ENCODE results near the gene SPATA19.
"Not testable (repeated sequence)": the region's sequence is repeated elsewhere in the genome, so short reads cannot be mapped to it uniquely, and the experiment has no call there.

The SPATA19 gene, protein sequence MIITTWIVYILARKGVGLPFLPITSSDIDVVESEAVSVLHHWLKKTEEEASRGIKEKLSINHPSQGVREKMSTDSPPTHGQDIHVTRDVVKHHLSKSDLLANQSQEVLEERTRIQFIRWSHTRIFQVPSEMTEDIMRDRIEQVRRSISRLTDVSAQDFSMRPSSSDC

DNA sequence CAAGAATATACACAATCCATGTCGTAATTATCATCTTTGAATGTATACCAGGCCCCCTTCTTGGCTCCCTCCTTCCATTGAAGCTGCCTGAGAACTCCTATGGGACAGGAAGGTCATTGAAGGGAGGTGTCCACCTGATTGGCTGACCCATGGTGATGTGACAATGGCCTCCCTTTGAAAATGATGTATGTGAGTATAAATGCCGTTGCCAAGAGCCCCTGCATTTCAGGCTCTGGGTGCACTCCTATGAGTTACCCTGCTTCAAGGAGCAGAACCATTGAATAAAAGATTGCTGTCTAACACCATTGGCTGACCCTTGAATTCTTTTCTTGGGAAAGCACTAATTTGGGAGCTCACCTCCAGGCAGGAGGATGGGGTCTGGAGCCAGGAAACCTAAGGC is at the start of gene SPATA19:
Gene SPATA19 (minus strand): TSS at position 101 of the 400 bp plus-strand sequence. CDS start 67 bp downstream, at position 34.
- DNase-seq = no peak

DNA sequence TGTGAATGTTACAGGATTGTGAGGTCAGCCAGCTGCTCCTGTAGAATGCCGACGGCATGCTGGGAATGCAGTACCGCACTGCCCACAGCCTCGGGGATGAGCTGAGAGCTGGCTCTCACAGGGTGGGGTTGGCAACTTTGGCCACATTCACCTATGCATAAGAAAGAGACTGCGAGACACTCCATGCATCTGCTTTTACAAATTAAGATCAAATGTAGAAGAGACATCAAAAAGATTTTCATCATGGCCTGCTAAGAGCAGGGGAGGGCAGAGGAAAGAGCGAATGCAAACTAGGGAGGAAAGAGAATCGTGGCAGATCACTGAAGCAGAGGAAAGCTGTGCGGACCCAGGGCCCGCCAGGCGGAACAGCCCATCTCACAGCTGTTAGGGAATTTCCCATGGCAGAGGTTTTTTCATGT is 49.8 kb upstream of the SPATA19 start:
- DNase-seq = no peak

DNA sequence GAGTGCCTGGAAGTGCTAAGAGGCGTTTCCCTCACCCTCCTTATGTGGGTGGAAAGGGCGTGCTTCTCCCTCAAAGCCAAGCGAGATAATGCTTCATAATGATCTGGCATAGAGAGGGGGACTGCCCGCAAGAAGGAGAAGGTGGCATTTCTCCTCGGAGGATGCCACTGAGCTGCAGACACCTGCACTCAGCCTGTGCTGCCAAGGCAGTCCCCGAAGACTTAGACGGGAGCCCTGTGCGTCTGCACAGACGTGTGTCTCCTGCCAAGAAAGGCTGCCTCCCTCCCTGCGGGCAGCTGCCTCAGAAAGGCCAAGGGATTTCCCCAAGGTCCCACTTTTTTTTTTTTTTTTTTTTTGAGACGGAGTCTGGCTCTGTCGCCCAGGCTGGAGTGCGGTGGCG is 48.1 kb upstream of the SPATA19 start:
- no peak for DNase-seq

DNA sequence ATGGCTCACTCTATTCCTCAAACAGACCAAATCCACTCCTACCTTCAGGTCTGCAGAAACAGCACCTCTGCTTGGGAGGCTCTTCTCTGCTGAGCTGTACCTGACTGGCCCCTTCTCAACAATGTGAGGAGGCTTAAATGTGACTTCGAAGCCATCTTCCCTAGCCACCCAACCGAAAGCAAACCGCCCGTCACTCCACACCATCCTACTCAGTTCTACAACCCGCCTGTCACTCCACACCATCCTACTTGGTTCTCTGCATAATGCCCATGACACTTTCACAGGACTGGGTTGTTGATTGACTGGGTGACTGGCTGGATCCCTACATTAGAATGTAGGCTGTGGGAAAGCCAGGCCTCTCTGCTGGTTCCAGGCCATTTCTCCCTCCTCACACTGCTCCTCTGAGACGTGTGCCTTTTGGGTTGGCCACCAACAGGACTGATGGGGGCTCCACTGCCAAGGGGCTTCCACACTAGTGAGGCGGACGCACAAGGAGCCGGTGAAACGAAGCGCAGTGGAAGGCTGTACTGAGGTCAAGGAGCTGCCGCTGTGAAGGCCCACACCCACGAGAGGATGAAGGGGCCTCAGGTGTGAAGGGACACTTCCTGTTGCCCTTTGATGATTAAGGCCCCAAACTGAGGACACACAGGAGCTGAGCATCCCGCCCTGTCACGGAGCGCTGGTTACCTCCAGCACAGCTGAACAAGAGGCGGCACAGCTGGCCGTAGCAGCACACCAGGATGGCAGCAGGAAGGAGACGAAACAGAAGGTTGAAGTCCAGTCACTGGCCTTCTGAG is 47.5 kb upstream of the SPATA19 start:
- no peak for DNase-seq

DNA sequence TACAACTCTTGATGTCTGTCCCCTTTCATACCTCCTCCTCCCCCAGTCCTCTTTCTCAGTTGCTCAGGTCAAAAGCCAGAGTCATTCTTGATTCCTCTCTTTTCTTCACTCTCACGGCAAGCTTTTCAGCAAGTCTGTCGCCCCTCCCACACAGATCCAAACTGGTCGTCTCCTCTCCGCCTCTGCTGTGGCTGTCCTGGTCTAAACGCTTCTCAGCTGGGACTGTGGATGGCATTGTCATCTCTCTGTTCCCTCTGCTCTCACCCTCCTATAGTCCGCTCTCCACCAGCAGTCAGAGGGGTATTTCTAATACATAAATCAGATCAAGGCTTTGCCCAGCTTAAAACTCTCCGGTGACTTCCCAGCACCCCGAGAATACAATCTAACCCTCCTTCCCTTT is 46.8 kb upstream of the SPATA19 start:
- DNase-seq = no peak

DNA sequence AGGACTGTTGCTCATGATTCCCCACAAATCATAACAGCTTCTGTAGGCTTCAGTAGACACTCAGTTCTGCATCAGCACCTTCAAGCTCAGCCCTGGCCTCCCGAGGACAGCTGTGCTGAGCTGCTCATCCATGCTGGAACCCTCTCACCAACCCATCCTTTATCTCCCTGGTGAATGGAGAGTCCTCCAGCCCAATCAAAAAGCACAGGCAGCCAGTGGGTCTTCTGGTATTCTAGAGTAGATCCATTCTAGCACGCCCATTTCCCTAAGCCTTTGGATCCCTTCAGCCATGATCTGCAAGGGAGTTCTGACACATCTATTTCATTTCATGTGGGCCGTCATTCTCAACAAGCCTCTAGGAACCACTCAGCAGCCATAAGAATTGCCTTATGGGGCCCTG is 44.6 kb upstream of the SPATA19 start:
- no peak for DNase-seq

DNA sequence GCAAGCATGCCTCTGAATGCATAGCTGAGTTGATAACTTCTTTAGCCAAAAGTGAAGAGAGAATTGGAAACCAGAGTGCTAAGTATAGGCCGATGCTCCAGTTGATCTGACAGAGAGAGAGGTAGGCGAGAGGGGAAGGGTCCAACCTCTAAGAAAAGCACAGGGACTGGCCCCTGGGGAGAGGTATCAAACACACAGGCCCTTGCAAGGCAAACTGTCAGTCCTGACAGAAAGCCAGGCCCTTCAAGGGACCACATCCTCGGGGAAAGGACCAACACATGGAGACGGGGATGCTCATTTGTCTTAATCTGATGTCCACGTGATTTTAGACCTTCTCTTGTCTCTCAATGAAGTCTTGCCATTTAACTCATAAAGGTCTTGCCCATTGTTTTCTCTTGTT is 43.9 kb upstream of the SPATA19 start:
- DNase-seq = no peak

DNA sequence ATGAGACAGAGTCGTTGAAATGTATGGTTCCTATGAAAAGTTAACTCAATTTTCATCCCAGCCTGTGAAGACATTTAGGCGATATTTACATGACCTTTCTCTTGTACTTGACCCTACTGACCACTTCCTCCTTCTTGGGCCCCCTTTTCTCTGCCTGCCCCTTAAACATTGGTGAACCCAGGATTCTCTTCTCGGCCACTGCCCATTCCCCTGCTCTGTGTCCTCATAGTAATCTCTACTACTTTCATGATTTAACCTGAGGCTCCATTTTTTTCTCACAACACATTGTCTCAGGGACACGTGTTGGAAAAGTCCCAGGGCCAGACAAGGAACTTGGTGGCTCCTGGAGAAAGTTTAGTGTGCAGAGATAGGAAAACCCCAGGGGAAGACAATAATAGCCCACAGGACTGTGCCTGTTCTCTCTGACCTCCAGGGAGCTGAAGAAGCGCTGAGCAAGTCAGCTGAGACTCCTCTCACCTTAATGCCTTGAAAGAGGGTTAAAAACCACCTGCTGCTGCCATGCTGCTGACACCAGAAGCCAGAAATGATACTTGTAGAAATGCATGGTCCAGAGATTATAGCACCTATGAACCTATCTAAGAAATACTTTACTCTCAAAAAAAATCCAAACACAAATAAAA is 42.5 kb upstream of the SPATA19 start:
- no peak for DNase-seq

DNA sequence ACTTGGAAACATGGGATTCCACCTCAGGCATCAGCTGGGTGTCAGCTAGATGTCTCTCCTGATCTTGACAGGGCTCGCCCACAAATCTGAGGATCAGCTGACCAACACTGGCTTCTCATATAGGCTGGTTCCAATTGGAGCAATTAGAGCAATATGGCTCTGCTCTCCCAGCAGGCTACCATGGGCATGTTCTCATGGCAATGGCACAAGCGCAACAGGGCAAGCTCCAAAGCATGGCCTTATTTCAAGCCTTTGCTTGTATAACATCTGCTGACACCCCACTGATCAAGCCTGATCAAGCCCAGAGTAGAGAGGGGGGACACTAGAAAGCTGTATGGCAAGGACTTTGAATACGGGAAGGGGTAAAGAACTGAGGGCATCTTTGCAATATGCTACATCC is 40.7 kb upstream of the SPATA19 start:
- no peak for DNase-seq

DNA sequence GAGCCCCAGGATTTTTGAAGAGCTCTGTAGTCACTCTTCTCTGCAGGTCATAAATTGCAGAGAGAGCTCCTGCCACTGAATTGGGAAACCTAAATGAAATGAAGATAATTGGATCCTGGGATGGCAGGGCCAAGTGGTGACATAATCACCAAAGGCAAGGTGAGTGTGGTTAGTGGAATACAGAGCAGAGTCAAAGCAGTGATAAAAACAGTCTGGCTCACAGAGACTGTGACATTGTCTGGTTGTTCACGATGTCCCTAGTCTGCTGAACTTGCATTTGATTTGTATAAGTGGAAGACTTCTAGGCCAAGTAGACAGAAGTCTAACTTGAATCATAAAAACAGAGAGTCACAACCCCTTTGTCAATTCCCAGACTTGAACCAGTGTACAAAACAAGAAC is 26.8 kb upstream of the SPATA19 start:
- no peak for DNase-seq

DNA sequence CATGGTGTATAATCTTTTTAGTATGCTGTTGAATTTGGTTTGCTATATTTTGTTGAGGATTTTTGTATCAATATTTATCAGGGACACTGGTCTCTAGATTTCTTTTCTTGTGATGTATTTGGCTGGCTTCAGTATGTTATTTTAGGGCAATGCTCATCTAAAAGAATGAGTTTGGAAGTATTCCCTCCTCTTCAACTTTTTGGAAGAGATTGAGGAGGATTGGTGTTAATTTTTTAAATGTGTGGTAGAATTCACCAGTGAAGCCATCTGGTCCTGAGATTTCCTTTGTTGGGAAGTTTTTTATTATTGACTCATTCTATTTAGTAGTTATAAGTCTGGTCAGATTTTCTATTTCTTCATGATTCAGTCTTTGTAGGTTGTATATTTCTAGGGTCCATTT is 22.1 kb upstream of the SPATA19 start:
- no peak for DNase-seq

DNA sequence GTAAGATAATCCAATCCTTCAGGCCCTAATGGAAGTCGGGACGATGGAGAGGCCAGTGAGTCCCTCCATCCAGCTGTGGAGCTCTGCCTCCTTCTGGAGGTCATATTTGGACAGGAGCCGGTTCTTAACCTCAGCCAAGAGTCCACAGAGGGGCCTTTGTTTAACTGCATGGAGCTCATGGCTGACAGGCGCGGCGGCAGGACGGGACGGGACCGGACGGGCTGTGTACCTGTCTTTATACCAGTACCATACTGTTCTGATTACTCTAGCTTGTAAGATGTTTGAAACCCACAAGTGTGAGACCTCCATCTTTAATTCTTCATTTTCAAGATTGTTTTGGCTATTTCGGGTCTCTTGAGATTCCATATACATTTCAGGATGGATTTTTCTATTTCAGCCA is 20.2 kb upstream of the SPATA19 start:
- no peak for DNase-seq

DNA sequence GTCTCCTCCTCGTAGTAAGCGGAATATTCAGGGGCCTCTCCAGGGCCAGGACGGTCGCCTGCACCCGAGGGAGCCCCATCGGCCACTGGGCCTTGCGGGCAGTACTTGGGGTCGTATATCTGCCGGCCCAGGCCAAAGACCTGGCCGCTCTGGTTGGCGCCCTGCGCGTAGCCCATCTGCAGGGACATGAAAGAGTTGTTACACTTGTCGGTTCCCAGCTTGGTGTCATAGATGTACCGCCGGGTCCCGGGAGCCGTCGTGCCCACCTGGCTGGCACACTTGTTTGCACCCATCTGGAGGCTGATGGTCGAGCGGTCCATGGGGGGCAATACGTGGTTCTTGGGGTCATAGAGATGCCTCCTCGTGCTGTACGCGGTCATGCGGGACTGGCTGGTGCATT is 19.4 kb upstream of the SPATA19 start:
- no peak for DNase-seq

DNA sequence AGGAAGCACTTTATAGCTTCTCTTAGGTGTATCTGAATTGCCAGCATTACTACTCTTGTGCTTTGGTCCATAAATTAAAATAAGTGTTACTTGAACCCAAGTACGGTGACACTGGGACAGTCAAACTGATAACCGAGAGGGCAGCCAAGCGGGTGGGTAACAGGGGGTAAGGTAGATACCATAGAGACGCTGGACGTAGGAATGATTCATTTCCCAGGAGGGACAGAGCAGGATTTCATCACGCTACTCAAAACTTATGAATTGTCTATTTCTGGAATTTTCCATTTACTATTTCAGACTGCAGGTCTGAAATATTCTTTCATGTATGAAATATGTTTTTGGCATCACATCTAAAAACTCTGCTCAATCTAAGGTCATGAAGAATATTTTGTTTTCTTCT is 14.8 kb upstream of the SPATA19 start:
- DNase-seq = no peak

DNA sequence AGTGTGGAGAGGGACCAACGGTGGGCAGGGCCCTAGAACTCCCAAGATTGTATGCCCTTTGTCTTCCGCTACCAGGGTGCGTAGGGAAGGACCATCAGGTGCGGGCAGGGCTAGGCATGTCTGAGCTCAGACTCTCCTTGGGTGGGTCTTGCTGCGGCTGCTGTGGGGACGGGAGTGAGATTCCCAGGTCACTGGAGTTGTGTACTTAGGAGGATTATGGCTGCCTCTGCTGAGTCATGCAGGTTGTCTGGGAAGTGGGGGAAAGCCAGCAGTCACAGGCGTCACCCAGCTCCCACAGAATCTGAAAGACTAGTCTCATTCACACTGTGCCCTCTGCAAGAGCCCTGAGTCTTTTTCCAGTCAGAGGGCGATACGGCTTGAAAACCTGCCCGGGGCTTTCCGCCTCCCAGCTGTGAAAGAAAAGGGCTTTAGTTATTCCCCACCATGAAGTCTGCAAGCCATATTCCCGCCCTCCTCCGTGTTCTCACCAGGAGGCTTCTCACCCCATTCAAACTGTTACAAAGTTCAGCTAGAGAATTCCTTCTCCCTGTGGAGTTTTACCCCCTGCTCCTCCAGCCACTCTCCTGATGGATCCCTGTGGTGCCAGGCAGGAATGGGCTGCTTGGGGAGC is 9.1 kb upstream of the SPATA19 start:
- DNase-seq = not testable (repeated sequence)

DNA sequence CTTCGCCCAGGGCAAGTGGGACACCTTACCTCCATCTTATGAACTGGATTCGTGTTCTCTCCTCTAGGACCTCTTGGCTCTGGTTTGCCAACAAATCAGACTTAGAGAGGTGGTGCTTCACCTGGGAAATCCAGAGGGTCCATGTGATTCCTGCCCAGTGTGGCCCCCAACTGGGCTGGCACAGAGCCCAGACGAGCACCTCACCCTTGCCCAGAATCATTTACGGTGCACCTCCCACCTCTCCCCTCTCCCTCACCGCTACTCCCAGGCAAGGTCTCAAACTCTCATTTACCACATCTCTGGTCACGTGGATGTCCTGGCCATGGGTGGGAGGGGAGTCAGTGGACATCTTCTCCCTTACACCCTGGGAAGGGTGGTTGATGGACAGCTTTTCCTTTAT is 1.1 kb downstream of the SPATA19 start:
- DNase-seq = no peak

DNA sequence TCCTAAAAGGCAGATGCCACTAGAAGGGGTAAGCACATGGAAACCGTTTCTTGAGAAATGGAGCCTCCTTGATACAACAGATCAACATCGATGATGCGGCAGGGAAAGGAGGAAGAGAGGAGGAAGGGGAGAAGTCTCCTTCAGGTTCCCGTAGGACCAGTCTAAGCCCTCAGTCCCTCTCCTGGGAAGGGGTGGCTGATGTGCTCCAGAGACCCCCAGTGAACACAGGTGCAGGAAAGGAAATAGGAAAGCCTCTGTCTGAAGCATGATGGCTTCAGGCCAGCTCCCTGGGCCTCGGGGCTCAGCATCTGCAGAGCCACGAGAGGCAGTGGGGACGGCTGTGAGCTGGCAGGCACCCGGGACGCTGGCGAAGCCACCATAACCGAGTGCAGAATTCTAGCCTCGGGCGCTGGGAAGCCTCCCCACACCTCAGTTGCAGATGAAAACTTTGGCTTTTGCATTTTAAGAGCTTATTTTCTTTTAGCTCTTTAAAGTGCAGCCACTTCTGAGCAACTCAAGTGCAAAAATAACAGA is 1.8 kb downstream of the SPATA19 start:
- DNase-seq = no peak

DNA sequence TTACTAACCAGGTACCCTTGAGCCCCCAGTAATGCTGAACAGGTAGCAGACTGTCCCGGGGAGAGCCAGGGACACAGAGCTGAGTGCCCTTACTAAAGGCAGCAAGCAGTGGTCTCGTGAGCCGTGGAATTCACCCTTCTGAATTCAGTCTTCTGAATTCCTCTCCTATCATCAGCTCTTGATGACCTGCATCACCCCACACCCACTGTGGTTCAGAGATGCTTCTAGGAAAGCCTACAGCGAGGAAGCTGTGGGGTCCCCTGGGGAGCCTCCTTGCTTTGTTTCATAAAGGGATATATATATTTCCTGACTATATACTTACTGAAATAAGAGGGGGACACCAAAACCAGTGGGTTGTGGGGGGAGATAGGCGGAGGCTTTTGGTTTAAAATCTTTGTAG is 2.6 kb downstream of the SPATA19 start:
- DNase-seq = no peak

DNA sequence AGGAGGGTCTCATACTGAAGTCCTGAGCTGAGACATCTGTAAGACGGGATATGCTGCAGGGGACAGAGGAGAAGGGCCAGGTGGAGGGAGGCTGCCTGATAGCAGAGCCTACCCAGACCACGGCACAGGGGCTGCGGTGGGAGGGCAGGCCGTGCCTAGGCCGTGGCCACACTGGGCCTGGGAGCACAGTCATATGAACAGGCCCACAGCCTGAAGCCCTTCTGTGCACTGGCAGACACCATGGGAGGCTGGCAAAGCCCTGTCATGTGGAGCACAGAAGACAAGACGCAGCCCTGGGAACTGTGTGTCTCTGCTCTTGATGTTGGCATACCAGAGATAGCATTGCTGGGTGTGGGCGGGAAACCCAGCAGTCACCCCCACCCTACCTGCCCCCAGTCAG is 3.3 kb downstream of the SPATA19 start:
- DNase-seq = no peak

DNA sequence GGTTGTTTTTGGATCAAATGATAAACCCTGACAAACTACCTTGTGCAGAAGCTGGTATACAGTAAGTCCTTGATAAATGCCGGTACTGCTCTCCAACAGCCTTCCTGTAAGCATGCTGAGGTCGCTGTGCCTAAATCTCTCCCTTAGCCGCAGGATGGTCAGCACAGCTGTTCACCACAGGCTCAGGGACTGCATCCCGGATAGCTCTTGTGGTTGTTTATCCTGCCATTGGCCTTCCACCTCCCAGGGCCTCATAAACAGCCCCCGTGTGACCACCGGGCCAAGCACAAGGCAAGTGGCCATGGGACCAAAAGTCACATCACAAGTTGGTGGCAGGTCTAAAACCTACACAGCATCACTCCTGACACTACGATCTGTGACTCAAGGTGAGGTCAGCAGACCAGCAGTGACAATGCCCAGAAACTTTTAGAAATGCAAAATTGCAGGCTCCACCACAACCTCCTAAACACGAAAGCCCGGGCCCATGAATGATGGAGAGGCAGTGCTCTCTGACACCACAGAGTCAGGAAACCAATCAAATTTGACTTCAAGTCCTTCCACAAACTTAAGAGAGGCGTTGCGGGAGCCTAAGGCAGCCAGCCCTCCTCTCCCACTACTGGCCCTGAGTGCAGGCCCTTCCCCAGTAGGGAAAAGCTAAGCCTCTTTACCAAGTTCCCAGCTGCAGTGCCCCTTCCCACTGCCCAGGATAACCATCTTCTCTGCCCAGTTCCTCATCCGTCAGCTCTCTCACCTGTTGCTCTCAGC is 3.9 kb downstream of the SPATA19 start:
- no peak for DNase-seq

DNA sequence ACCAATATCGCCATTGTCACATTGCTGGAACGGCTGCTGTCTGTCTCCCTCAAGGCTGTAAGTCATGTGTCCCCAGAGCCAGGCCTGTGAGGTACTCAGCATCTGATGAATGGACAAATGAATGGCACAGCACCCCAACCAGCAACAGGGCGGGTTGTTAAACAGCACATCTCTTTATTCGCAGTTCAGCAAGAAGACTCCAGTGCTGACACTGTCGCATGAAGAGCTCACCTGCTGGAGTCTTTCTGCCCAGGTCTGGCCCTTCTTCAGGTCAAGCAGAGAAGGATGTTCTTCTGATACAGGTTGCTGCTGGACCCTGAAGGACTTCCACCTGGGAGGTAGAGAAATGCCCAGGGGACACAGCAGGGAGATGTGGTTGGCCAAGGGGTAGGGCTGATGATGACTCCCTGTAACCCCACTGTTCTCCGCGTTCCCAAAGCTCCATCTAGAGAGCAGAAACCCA is 4.8 kb downstream of the SPATA19 start:
- no peak for DNase-seq
